ENCODE results near the gene JMJD1C. TPM values are rescaled to one million over a fixed set of nuclear protein-coding genes. Genes with fewer than 3 reads are reported as not detected.
A peak's percentile ranks its signal among the peaks of the same experiment; 100 is the strongest.

The JMJD1C gene
- total RNA-seq, 4 donors from 2014 or later: 41.6 to 77.8 (median 56.9) TPM

GRCh38 chr10:63206576-63206975 lies 259.2 kb downstream of the JMJD1C start:
- Histone ChIP-seq H3K4me3 (no peak overlapping the region), H3K4me1 (peaks cover 0 to 36% (median 18%) of the 10 kb centered on the region in 3 donors), H3K9me3 (no peaks in the 10 kb centered on the region), H3K27me3 (no peaks in the 10 kb centered on the region), H3K27ac (peak overlapping the region in 3 of 4 donors; percentile 61 to 78 (median 67)), H3K36me3 (peaks cover 0 to 47% (median 0%) of the 10 kb centered on the region in 3 donors)
- intact Hi-C loops (cut with DNase I): no loop called here
- TF ChIP-seq POLR2A (IDR thresholded peaks at IDR 0.05) (no peak), CTCF (IDR thresholded peaks at IDR 0.05) (no peak)
- DNase-seq: no peak

GRCh38 chr10:63205421-63205820 lies 260.4 kb downstream of the JMJD1C start:
- no peaks in the 10 kb centered on the region for H3K9me3 ChIP-seq
- peaks cover 0 to 36% (median 18%) of the 10 kb centered on the region in 3 donors for H3K4me1 ChIP-seq
- WGBS, 2 donors: 83 to 88% methylated on average over 4 of the region's 4 CpGs
- TF ChIP-seq CTCF (IDR thresholded peaks at IDR 0.05) (no peak), POLR2A (IDR thresholded peaks at IDR 0.05) (no peak)
- peaks cover 0 to 44% (median 0%) of the 10 kb centered on the region in 3 donors for H3K36me3 ChIP-seq
- intact Hi-C loops (cut with DNase I): no loop called here
- no peak for DNase-seq
- no peak overlapping the region for H3K4me3 ChIP-seq
- no peak overlapping the region for H3K27ac ChIP-seq
- H3K27me3 ChIP-seq: no peaks in the 10 kb centered on the region

GRCh38 chr10:63204667-63205391 lies 260.9 kb downstream of the JMJD1C start:
- no peak for DNase-seq
- no peak overlapping the region for H3K4me3 ChIP-seq
- intact Hi-C loops (cut with DNase I): no loop called here
- H3K36me3 ChIP-seq: peaks cover 0 to 47% (median 0%) of the 10 kb centered on the region in 3 donors
- H3K9me3 ChIP-seq: no peaks in the 10 kb centered on the region
- TF ChIP-seq CTCF (IDR thresholded peaks at IDR 0.05) (no peak), POLR2A (IDR thresholded peaks at IDR 0.05) (no peak)
- peak overlapping the region in 1 of 4 donors; percentile 17 for H3K27ac ChIP-seq
- no peaks in the 10 kb centered on the region for H3K27me3 ChIP-seq
- 67 to 75% methylated on average over 4 of the region's 4 CpGs for WGBS, 2 donors
- H3K4me1 ChIP-seq: peaks cover 0 to 36% (median 18%) of the 10 kb centered on the region in 3 donors

- Histone ChIP-seq H3K9me3 (no peaks in the 10 kb centered on the region), H3K36me3 (peaks cover 0 to 57% (median 0%) of the 10 kb centered on the region in 3 donors), H3K27me3 (no peaks in the 10 kb centered on the region), H3K27ac (no peak overlapping the region), H3K4me3 (no peak overlapping the region), H3K4me1 (peaks cover 0 to 18% (median 0%) of the 10 kb centered on the region in 3 donors)
- no peak for DNase-seq
- 0% methylated on average over 1 of the region's 1 CpG for WGBS, 2 donors
- intact Hi-C loops (cut with DNase I): no loop called here
- TF ChIP-seq POLR2A (IDR thresholded peaks at IDR 0.05) (no peak), CTCF (IDR thresholded peaks at IDR 0.05) (no peak)
Observed at GRCh38 chr10:63201118-63201517, 264.7 kb downstream of the JMJD1C start.

GRCh38 chr10:63200431-63200830 lies 265.3 kb downstream of the JMJD1C start:
- no peaks in the 10 kb centered on the region for H3K27me3 ChIP-seq
- H3K36me3 ChIP-seq: peaks cover 0 to 57% (median 0%) of the 10 kb centered on the region in 3 donors
- no peak overlapping the region for H3K27ac ChIP-seq
- intact Hi-C loops (cut with DNase I): no loop called here
- DNase-seq: no peak
- no peak for TF ChIP-seq POLR2A (IDR thresholded peaks at IDR 0.05)
- TF ChIP-seq CTCF (IDR thresholded peaks at IDR 0.05): no peak
- no peaks in the 10 kb centered on the region for H3K9me3 ChIP-seq
- no peak overlapping the region for H3K4me3 ChIP-seq
- 71 to 72% methylated on average over 6 of the region's 6 CpGs for WGBS, 2 donors
- peaks cover 0 to 13% (median 0%) of the 10 kb centered on the region in 3 donors for H3K4me1 ChIP-seq
